ENCODE measurements around the gene NEO1.

NEO1 gene

GRCh38 chr15:73048624-73049295 is 3.5 kb upstream of the NEO1 start:
- no peak for TF ChIP-seq REST (IDR thresholded peaks at IDR 0.05; ENCODE audit: insufficient read depth in 1 of 2, low read depth in 2 of 2, low read length in 2 of 2)
- TF ChIP-seq SIN3A (IDR thresholded peaks at IDR 0.05; ENCODE audit: borderline replicate concordance, insufficient read depth, low read length), result no peak
- TF ChIP-seq FOXP2 (optimal IDR thresholded peaks at IDR 0.05; ENCODE audit: borderline replicate concordance, extremely low read depth, extremely low read length, insufficient read depth), result no peak
- no peak for TF ChIP-seq TAF1 (IDR thresholded peaks at IDR 0.05; ENCODE audit: borderline replicate concordance, insufficient read depth, low read length)
- TF ChIP-seq POLR2AphosphoS5 (IDR thresholded peaks at IDR 0.05; ENCODE audit: low read depth, low read length), result no peak

- TF ChIP-seq TAF1 (IDR thresholded peaks at IDR 0.05; ENCODE audit: borderline replicate concordance, insufficient read depth, low read length) (no peak), REST (IDR thresholded peaks at IDR 0.05; ENCODE audit: insufficient read depth in 1 of 2, low read depth in 2 of 2, low read length in 2 of 2) (no peak), POLR2AphosphoS5 (IDR thresholded peaks at IDR 0.05; ENCODE audit: low read depth, low read length) (no peak), FOXP2 (optimal IDR thresholded peaks at IDR 0.05; ENCODE audit: borderline replicate concordance, extremely low read depth, extremely low read length, insufficient read depth) (no peak), SIN3A (IDR thresholded peaks at IDR 0.05; ENCODE audit: borderline replicate concordance, insufficient read depth, low read length) (no peak)
These were observed 2.6 kb upstream of the NEO1 start for GRCh38 chr15:73049564-73050215.

- TF ChIP-seq TAF1 (IDR thresholded peaks at IDR 0.05; ENCODE audit: borderline replicate concordance, insufficient read depth, low read length) (no peak), REST (IDR thresholded peaks at IDR 0.05; ENCODE audit: insufficient read depth in 1 of 2, low read depth in 2 of 2, low read length in 2 of 2) (no peak), FOXP2 (optimal IDR thresholded peaks at IDR 0.05; ENCODE audit: borderline replicate concordance, extremely low read depth, extremely low read length, insufficient read depth) (no peak), POLR2AphosphoS5 (IDR thresholded peaks at IDR 0.05; ENCODE audit: low read depth, low read length) (no peak), SIN3A (IDR thresholded peaks at IDR 0.05; ENCODE audit: borderline replicate concordance, insufficient read depth, low read length) (no peak)
These were observed 1.5 kb upstream of the NEO1 start for GRCh38 chr15:73050561-73051295.

GRCh38 chr15:73051391-73051806 is 864 bp upstream of the NEO1 start:
- TF ChIP-seq FOXP2 (optimal IDR thresholded peaks at IDR 0.05; ENCODE audit: borderline replicate concordance, extremely low read depth, extremely low read length, insufficient read depth), result no peak
- no peak for TF ChIP-seq SIN3A (IDR thresholded peaks at IDR 0.05; ENCODE audit: borderline replicate concordance, insufficient read depth, low read length)
- TF ChIP-seq TAF1 (IDR thresholded peaks at IDR 0.05; ENCODE audit: borderline replicate concordance, insufficient read depth, low read length), result no peak
- no peak for TF ChIP-seq REST (IDR thresholded peaks at IDR 0.05; ENCODE audit: insufficient read depth in 1 of 2, low read depth in 2 of 2, low read length in 2 of 2)
- TF ChIP-seq POLR2AphosphoS5 (IDR thresholded peaks at IDR 0.05; ENCODE audit: low read depth, low read length), result no peak

Data from PFSK-1 (cell line).